HepG2 (cell line): ENCODE data around the gene SIM1. TPM values are rescaled to one million over a fixed set of nuclear protein-coding genes. Genes with fewer than 3 reads are reported as not detected.

ENCODE experiments used
- ATAC-seq: fragments of 200-7000 bp; cut with Tn5 transposase; 3 replicates; pipeline ENCODE4 v1.9.1; 2020; ENCODE audit warnings: mild to moderate bottlenecking, moderate library complexity
- BruUV-seq: library from RNA; stranded (reverse); fragments of 400-500 nt; replicated peaks from 2 replicates; lab custom pipeline; 2021; lab: Mats Ljungman, UMichigan
- CTCF ChIA-PET: fragments of 300-600 bp; formaldehyde crosslinking; extraction: SDS; loops from one replicate; lab custom pipeline; 2021; ENCODE audit warnings: low total read pairs, inconsistent platforms, low intra/inter-chr PET ratio; lab: Yijun Ruan, JAX
- POLR2A ChIA-PET: fragments of 350-600 bp; sonication (Branson Sonifier 250); formaldehyde crosslinking; loops from one replicate; lab custom pipeline; 2020; ENCODE audit warnings: antibody characterized with exemption, inconsistent platforms; lab: Yijun Ruan, JAX
- DNase-seq: peaks from one replicate; pipeline ENCODE4 v3.0.0-alpha.2; 2015; ENCODE audit warnings: low spot score
- FAIRE-seq: peaks from 3 replicates; lab custom pipeline; 2011; peaks lifted over from hg19 to GRCh38; lab: Jason Lieb, UNC
- H2AFZ ChIP-seq: one replicate; pipeline ENCODE4 v1.6.1; 2011; ENCODE audit warnings: low read length, inconsistent platforms
- H3K27ac ChIP-seq: fragments of 300-600 bp; 3 replicates; pipeline ENCODE4 v1.8.0; 2011; ENCODE audit warnings: mixed run types, mild to moderate bottlenecking, mixed read lengths, low read length, inconsistent platforms; ENCODE audit not compliant: insufficient read depth; ENCODE audit errors: extremely low read length
- H3K27me3 ChIP-seq, 2 experiments: fragments of 200-600 bp in 1 of 2; 2 replicates in 1 of 2; 3 replicates in 1 of 2; pipeline versions ENCODE4 v1.6.0 to v1.8.0; 2011; ENCODE audit warnings: low read length in 2 of 2, mild to moderate bottlenecking in 2 of 2, moderate library complexity in 2 of 2, inconsistent platforms in 1 of 2; ENCODE audit not compliant: insufficient read depth in 2 of 2, control insufficient read depth in 1 of 2
- H3K36me3 ChIP-seq, 2 experiments: fragments of 200-600 bp in 1 of 2; replicated peaks in 1 of 2; 2 replicates in 1 of 2; 3 replicates in 1 of 2; pipeline versions ENCODE4 v1.5.1 to v1.8.0; 2011; ENCODE audit warnings: low read length in 2 of 2, inconsistent platforms in 1 of 2; ENCODE audit not compliant: insufficient read depth in 2 of 2, control insufficient read depth in 1 of 2
- H3K4me1 ChIP-seq: 2 replicates; pipeline ENCODE4 v1.5.1; 2012; ENCODE audit warnings: low read length, inconsistent platforms; ENCODE audit not compliant: insufficient read depth
- H3K4me2 ChIP-seq: 2 replicates; pipeline ENCODE4 v1.6.0; 2011; ENCODE audit warnings: low read depth, low read length, inconsistent platforms
- H3K4me3 ChIP-seq, 3 experiments: fragments of 200-600 bp in 1 of 3; sonication (generic), shearing (Covaris generic) in 1 of 3; replicated peaks in 1 of 3; 2 replicates each; pipeline ENCODE4 v1.5.1; 2011 to 2016; ENCODE audit warnings: low read length in 3 of 3, inconsistent platforms in 2 of 3, low read depth in 2 of 3, mild to moderate bottlenecking in 2 of 3, control low read depth in 1 of 3, mixed read lengths in 1 of 3; ENCODE audit not compliant: insufficient read depth in 1 of 3
- H3K79me2 ChIP-seq: one replicate; pipeline ENCODE4 v1.6.1; 2011; ENCODE audit warnings: low read length, inconsistent platforms; ENCODE audit not compliant: insufficient read depth
- H3K9ac ChIP-seq: 2 replicates; pipeline ENCODE4 v1.6.0; 2011; ENCODE audit warnings: mild to moderate bottlenecking, low read depth, low read length, inconsistent platforms; ENCODE audit not compliant: insufficient read depth
- H3K9me3 ChIP-seq: 2 replicates; pipeline ENCODE4 v1.5.1; 2012; ENCODE audit warnings: mild to moderate bottlenecking, low read length
- H4K20me1 ChIP-seq: 2 replicates; pipeline ENCODE4 v1.6.0; 2011; ENCODE audit warnings: inconsistent platforms, mild to moderate bottlenecking, low read length, moderate library complexity; ENCODE audit not compliant: insufficient read depth
- ARID3A ChIP-seq: IDR thresholded peaks from 2 replicates; pipeline ENCODE4 v1.6.1; 2012; ENCODE audit warnings: low read depth, low read length, improper control_type of control experiment
- PRDM10 ChIP-seq: sonication (generic); formaldehyde crosslinking; IDR thresholded peaks from 2 replicates; pipeline ENCODE4 v1.4.0; 2020; ENCODE audit warnings: low read depth, missing genetic modification reagents
- SMARCE1 ChIP-seq: fragments of 450-650 bp; IDR thresholded peaks from 2 replicates; pipeline ENCODE4 v1.6.1; 2017; ENCODE audit warnings: borderline replicate concordance
- ZNF337 ChIP-seq: sonication (generic); formaldehyde crosslinking; IDR thresholded peaks from 2 replicates; pipeline ENCODE4 v1.5.1; 2020; ENCODE audit warnings: missing genetic modification reagents, low read depth, mild to moderate bottlenecking, borderline replicate concordance
- ZNF557 ChIP-seq: sonication (generic); formaldehyde crosslinking; IDR thresholded peaks from 2 replicates; pipeline ENCODE4 v1.4.0; 2020; ENCODE audit warnings: missing genetic modification reagents
- ZNF766 ChIP-seq: sonication (generic); formaldehyde crosslinking; IDR thresholded peaks from 2 replicates; pipeline ENCODE4 v1.5.0; 2020; ENCODE audit warnings: missing genetic modification reagents, borderline replicate concordance
- WGBS: methylation state at CpG from one replicate; pipeline ENCODE4 v1.1.6; 2017; ENCODE audit warnings: low lambda C conversion rate; 5-methylcytosine and 5-hydroxymethylcytosine counted together
- in situ Hi-C: cut with HindIII; loops from 2 replicates; pipeline ENCODE4 v1.10.0; 2017; ENCODE audit warnings: low pct_unique_long_range_greater_than_20kb; ENCODE audit not compliant: extremely low pct_ligation_motif_present
- intact Hi-C: fragments of 100-400 bp; cut with micrococcal nuclease; formaldehyde crosslinking; loops from one replicate; pipeline ENCODE4 v1.10.0; 2022; ENCODE audit not compliant: unreplicated experiment
- polyA plus RNA-seq, 8 experiments: library from polyadenylated mRNA; depleted of rRNA in 3 of 8; stranded (reverse) in 7 of 8; unstranded in 1 of 8; fragments of >200 nt; fragmentation: Illumina TruSeq in 4 of 8; extraction: Trizol in 4 of 8; gene quantifications; 2 replicates each; pipeline versions ENCODE4 v1.2.1 to v1.2.3, GENCODE V29; 2011 to 2016; ENCODE audit warnings: low read depth in 4 of 8, missing spikeins in 1 of 8, mixed read lengths in 1 of 8; ENCODE audit not compliant: insufficient read depth in 1 of 8
- total RNA-seq, 5 experiments: library from RNA; depleted of rRNA; stranded (reverse); fragments of >200 nt; fragmentation: Illumina TruSeq; extraction: Trizol; gene quantifications; 2 replicates each; pipeline ENCODE4 v1.2.3, GENCODE V29; 2016; ENCODE audit warnings: low read depth in 1 of 5
- TF ChIP-seq, protein P1 (sequence below), 2 experiments: sonication (generic) in 1 of 2; formaldehyde crosslinking in 1 of 2; IDR thresholded peaks; 2 replicates each; pipeline versions ENCODE4 v1.6.1 to v1.9.0; 2014 to 2022; ENCODE audit warnings: antibody characterized with exemption in 1 of 2, borderline replicate concordance in 1 of 2, inconsistent platforms in 1 of 2, low read depth in 1 of 2, missing genetic modification reagents in 1 of 2

Gene SIM1
- total and polyA plus RNA-seq, 2 of the 13 experiments (the other 11 are each of a cell fraction or from before 2014, with no cell fraction given): not detected

DNA sequence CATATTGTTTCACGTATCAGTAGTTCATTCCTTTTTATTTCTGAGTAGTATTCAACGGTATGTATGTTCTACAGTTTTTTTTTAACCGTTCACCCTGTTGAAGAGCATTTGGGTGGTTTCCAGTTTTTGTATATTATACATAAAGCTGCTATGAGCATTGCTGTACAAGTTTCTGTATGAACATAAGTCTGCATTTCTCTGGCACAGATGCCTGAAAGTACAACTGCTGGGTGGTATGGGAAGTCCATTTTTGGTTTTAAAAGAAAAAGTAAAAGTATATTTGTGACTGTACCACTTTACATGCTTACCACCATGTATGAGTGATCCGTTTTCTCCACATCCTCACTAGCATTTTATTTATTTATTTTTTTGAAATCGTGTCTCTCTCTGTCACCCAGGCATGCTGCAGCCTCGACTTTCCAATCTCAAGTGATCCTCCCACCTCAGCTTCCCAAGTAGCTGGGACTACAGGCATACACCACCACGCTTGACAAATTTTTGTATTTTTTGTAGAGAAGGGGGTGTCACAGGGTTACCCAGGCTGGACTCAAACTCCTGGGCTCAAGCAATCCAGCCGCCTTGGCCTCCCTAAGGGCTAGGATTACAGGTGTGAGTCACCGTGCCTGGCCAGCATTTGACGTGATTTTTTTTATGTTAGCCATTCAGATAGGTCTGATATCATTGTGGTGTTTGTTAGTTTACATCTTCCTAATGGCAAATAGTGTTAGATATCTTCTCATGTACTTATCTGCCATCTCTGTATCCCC, 11.0 kb upstream of the SIM1 start (continued):
- no peak for TF ChIP-seq PRDM10 (CRISPR knock-in tag)
- TF ChIP-seq ZNF557 (CRISPR knock-in tag): no peak
- TF ChIP-seq, all 625 proteins: peak for 0

GRCh38 chr6:100473182-100473581, 8.5 kb upstream of the SIM1 start:
- no peaks in the 10 kb centered on the region for H4K20me1 ChIP-seq
- no peaks in the 10 kb centered on the region for H3K79me2 ChIP-seq
- POLR2A ChIA-PET: no interaction called here
- H3K4me1 ChIP-seq: no peaks in the 10 kb centered on the region
- no TSS peak for BruUV-seq
- H3K27ac ChIP-seq: no peak overlapping the region
- H3K4me3 ChIP-seq: no peak overlapping the region
- no peak overlapping the region for H2AFZ ChIP-seq
- H3K9me3 ChIP-seq: no peaks in the 10 kb centered on the region
- ATAC-seq: no peak
- WGBS: 5% methylated on average over 1 of the region's 1 CpG
- H3K27me3 ChIP-seq: peaks cover 3 to 7% of the 10 kb centered on the region in 2 experiments; a peak in 3 of 5 replicates
- DNase-seq: no peak
- no peak overlapping the region for H3K9ac ChIP-seq
- CTCF ChIA-PET: no interaction called here
- H3K36me3 ChIP-seq: no peaks in the 10 kb centered on the region
- no peak overlapping the region for H3K4me2 ChIP-seq
- no peak for FAIRE-seq
- intact Hi-C loops: no loop called here
- in situ Hi-C loops: no loop called here
- TF ChIP-seq ARID3A (no peak), SMARCE1 (no peak), ZNF766 (CRISPR knock-in tag) (no peak), ZNF337 (CRISPR knock-in tag) (no peak)
- TF ChIP-seq, protein P1, sequence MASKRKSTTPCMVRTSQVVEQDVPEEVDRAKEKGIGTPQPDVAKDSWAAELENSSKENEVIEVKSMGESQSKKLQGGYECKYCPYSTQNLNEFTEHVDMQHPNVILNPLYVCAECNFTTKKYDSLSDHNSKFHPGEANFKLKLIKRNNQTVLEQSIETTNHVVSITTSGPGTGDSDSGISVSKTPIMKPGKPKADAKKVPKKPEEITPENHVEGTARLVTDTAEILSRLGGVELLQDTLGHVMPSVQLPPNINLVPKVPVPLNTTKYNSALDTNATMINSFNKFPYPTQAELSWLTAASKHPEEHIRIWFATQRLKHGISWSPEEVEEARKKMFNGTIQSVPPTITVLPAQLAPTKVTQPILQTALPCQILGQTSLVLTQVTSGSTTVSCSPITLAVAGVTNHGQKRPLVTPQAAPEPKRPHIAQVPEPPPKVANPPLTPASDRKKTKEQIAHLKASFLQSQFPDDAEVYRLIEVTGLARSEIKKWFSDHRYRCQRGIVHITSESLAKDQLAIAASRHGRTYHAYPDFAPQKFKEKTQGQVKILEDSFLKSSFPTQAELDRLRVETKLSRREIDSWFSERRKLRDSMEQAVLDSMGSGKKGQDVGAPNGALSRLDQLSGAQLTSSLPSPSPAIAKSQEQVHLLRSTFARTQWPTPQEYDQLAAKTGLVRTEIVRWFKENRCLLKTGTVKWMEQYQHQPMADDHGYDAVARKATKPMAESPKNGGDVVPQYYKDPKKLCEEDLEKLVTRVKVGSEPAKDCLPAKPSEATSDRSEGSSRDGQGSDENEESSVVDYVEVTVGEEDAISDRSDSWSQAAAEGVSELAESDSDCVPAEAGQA (IDR thresholded peaks at IDR 0.05; ENCODE audit: low read depth): no peak
- TF ChIP-seq, protein P1 (CRISPR knock-in tag; IDR thresholded peaks at IDR 0.05; ENCODE audit: borderline replicate concordance): no peak
